Measurements from ENCODE around the gene ADCY7.

- TF ChIP-seq, protein P1, sequence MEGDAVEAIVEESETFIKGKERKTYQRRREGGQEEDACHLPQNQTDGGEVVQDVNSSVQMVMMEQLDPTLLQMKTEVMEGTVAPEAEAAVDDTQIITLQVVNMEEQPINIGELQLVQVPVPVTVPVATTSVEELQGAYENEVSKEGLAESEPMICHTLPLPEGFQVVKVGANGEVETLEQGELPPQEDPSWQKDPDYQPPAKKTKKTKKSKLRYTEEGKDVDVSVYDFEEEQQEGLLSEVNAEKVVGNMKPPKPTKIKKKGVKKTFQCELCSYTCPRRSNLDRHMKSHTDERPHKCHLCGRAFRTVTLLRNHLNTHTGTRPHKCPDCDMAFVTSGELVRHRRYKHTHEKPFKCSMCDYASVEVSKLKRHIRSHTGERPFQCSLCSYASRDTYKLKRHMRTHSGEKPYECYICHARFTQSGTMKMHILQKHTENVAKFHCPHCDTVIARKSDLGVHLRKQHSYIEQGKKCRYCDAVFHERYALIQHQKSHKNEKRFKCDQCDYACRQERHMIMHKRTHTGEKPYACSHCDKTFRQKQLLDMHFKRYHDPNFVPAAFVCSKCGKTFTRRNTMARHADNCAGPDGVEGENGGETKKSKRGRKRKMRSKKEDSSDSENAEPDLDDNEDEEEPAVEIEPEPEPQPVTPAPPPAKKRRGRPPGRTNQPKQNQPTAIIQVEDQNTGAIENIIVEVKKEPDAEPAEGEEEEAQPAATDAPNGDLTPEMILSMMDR (conservative IDR thresholded peaks at IDR 0.05 in 1 of 2, IDR thresholded peaks at IDR 0.05 in 1 of 2; ENCODE audit: low read depth in 1 of 2, low read length in 2 of 2): no peak
- TF ChIP-seq EZH2 (IDR thresholded peaks at IDR 0.05; ENCODE audit: low read length, missing control alignments): no peak
Observed at GRCh38 chr16:50275098-50275415, 8.7 kb downstream of the ADCY7 start.
